ENCODE measurements around the gene PLEKHJ1. TPM values are rescaled to one million over a fixed set of nuclear protein-coding genes. Genes with fewer than 3 reads are reported as not detected.

Gene PLEKHJ1
- total and polyA plus RNA-seq, 7 donors = 40.7 to 255 (median 57.3) TPM

DNA sequence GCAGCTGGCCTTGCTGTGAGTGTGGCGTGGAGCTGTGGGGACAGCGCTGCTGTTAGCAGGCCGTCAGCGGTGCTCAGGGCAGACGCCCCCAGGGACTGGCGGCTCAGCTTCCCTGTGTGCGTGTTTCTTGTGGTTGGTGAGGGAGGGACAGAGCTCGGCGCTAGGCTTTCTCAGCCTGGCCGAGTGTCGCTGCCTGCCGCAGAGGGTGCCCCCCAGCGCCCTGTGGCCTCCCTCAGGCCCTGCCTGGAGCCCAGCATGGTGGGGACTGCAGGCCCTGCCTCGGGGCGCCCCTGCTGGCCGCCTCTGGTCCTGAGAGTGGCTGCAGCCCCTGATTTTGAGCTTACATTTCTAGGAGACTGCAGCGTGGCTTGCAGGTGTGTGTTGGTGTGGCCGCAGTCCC lies 36.9 kb downstream of the PLEKHJ1 start:
- Histone ChIP-seq H3K9me3 (no peaks in the 10 kb centered on the region), H3K4me1 (no peaks in the 10 kb centered on the region), H3K4me3 (no peak overlapping the region), H3K27me3 (no peaks in the 10 kb centered on the region), H3K27ac (no peak overlapping the region), H3K36me3 (peaks cover 16 to 74% (median 20%) of the 10 kb centered on the region in 4 donors)
- DNase-seq = no peak
- 83 to 94% methylated on average over 18 of the region's 18 CpGs for WGBS, 2 donors
- intact Hi-C loops (cut with DNase I) = no loop called here
- TF ChIP-seq POLR2AphosphoS5 (IDR thresholded peaks at IDR 0.05) (no peak), EP300 (IDR thresholded peaks at IDR 0.05) (no peak), POLR2A (IDR thresholded peaks at IDR 0.05) (no peak)
- TF ChIP-seq, protein P1, sequence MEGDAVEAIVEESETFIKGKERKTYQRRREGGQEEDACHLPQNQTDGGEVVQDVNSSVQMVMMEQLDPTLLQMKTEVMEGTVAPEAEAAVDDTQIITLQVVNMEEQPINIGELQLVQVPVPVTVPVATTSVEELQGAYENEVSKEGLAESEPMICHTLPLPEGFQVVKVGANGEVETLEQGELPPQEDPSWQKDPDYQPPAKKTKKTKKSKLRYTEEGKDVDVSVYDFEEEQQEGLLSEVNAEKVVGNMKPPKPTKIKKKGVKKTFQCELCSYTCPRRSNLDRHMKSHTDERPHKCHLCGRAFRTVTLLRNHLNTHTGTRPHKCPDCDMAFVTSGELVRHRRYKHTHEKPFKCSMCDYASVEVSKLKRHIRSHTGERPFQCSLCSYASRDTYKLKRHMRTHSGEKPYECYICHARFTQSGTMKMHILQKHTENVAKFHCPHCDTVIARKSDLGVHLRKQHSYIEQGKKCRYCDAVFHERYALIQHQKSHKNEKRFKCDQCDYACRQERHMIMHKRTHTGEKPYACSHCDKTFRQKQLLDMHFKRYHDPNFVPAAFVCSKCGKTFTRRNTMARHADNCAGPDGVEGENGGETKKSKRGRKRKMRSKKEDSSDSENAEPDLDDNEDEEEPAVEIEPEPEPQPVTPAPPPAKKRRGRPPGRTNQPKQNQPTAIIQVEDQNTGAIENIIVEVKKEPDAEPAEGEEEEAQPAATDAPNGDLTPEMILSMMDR (IDR thresholded peaks at IDR 0.05) = no peak

DNA sequence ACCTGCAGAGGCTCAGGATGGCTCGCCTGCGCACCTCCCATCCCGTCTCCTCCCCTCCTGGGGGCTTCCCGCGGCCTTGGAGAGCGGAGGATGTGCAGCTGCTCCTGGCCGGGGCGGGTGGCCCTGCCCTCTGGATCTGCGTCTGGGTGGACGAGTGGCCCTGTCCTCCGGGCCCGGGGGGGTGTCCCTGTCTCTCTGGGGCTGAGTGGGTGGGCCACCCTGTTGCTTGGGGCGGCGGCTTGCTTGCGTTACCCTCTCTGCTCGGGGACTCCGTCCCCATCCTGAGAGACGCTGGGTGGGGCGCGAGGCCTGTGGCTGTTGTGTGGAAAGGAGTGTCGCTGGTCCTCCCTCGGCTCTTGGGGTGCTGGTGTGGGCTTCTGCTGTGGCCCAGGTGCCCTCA lies 37.8 kb downstream of the PLEKHJ1 start:
- Histone ChIP-seq H3K4me1 (no peaks in the 10 kb centered on the region), H3K9me3 (no peaks in the 10 kb centered on the region), H3K4me3 (no peak overlapping the region), H3K27ac (no peak overlapping the region), H3K27me3 (no peaks in the 10 kb centered on the region), H3K36me3 (peaks cover 21 to 76% (median 29%) of the 10 kb centered on the region in 4 donors)
- TF ChIP-seq POLR2AphosphoS5 (IDR thresholded peaks at IDR 0.05) (no peak), EP300 (IDR thresholded peaks at IDR 0.05) (no peak), POLR2A (IDR thresholded peaks at IDR 0.05) (no peak)
- TF ChIP-seq, protein P1 (IDR thresholded peaks at IDR 0.05) = no peak
- DNase-seq = no peak
- intact Hi-C loops (cut with DNase I) = no loop called here
- WGBS, 2 donors = 88 to 93% methylated on average over 22 of the region's 22 CpGs

DNA sequence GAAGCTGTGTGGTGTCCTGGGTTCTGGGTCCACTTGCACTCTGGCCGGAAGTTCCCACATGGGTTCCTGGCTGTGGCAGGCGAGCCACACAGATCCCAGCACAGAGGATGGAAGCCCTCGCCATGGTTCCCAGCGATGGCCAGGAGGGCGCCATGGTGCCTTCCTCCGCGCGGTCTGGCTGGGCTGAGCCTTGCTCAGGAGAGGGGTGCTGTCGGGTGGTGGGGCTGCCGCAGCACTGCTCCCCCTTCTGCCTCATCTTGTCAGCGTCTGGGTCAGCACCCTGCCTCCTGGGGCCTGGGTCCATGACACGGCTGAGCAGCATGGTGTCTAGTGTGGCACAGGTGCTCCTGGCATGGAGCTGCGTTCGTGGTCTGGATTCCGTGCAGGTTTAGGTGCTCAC lies 38.9 kb downstream of the PLEKHJ1 start:
- intact Hi-C loops (cut with DNase I) = no loop called here
- Histone ChIP-seq H3K27me3 (no peaks in the 10 kb centered on the region), H3K9me3 (no peaks in the 10 kb centered on the region), H3K36me3 (peaks cover 21 to 73% (median 30%) of the 10 kb centered on the region in 4 donors), H3K27ac (no peak overlapping the region), H3K4me3 (no peak overlapping the region), H3K4me1 (no peaks in the 10 kb centered on the region)
- DNase-seq = no peak
- no peak for TF ChIP-seq POLR2AphosphoS5 (IDR thresholded peaks at IDR 0.05)
- TF ChIP-seq EP300 (IDR thresholded peaks at IDR 0.05) = no peak
- TF ChIP-seq, protein P1 (IDR thresholded peaks at IDR 0.05) = no peak
- TF ChIP-seq POLR2A (IDR thresholded peaks at IDR 0.05) = no peak
- WGBS, 2 donors = 94 to 96% methylated on average over 15 of the region's 15 CpGs

DNA sequence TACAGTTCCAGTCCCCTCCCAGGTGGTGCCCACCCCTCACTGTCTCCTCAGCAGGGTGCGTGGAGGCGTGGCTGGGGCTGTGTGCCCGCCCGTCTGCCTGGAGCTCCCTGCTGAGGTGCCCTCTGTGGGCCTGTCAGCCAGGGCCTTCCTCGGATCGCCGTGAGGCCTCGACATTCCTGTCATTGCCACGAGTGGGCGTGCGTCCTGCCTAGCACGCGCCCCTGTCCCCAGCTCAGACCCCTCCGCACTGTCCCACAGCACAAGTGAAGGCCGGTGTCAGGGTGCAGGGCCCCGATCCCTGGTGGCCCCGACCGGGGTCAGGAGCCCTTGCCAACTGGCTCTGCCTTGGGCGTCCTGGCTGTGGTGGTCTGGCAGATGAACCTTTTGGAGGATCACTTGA lies 40.2 kb downstream of the PLEKHJ1 start:
- Histone ChIP-seq H3K9me3 (no peaks in the 10 kb centered on the region), H3K27ac (no peak overlapping the region), H3K4me3 (no peak overlapping the region), H3K36me3 (peaks cover 32 to 77% (median 41%) of the 10 kb centered on the region in 4 donors), H3K4me1 (no peaks in the 10 kb centered on the region), H3K27me3 (no peaks in the 10 kb centered on the region)
- DNase-seq = no peak
- TF ChIP-seq, protein P1 (IDR thresholded peaks at IDR 0.05) = no peak
- TF ChIP-seq POLR2A (IDR thresholded peaks at IDR 0.05) (no peak), EP300 (IDR thresholded peaks at IDR 0.05) (no peak), POLR2AphosphoS5 (IDR thresholded peaks at IDR 0.05) (no peak)
- WGBS, 2 donors = 96 to 97% methylated on average over 19 of the region's 19 CpGs
- intact Hi-C loops (cut with DNase I) = no loop called here

DNA sequence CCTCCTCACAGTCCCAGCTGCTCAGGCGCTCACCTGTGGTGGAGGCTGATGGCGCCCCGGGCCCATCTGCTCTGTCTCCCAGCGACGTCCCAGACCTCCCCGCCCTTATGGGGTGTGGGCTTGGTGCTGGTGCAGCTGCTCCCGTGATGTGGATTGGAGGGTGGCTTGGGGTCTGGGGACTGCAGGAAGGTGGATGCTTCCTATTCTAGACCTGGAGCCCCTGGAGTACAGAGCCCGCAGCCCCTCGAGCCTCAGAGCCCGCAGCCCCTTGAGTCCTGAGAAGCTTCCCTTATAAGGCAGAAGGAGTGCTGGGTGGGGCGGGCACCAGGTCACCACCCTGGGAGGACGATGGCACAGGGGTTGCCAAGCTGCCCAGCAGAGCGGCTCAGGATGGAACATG lies 40.8 kb downstream of the PLEKHJ1 start:
- Histone ChIP-seq H3K9me3 (no peaks in the 10 kb centered on the region), H3K27ac (no peak overlapping the region), H3K4me1 (no peaks in the 10 kb centered on the region), H3K27me3 (no peaks in the 10 kb centered on the region), H3K4me3 (no peak overlapping the region), H3K36me3 (peaks cover 31 to 76% (median 43%) of the 10 kb centered on the region in 4 donors)
- DNase-seq = no peak
- TF ChIP-seq, protein P1 (IDR thresholded peaks at IDR 0.05) = no peak
- TF ChIP-seq EP300 (IDR thresholded peaks at IDR 0.05) = no peak
- no peak for TF ChIP-seq POLR2AphosphoS5 (IDR thresholded peaks at IDR 0.05)
- TF ChIP-seq POLR2A (IDR thresholded peaks at IDR 0.05) = no peak
- intact Hi-C loops (cut with DNase I) = no loop called here
- 92 to 95% methylated on average over 13 of the region's 13 CpGs for whole genome bisulfite sequencing, 2 donors

All from sigmoid colon (tissue), 7 donors.